Trophoblast cell (in vitro differentiated cells and primary cell): Measurements from ENCODE around the gene MRC2.

Experiments
- DNase-seq, 2 donors: peaks; one replicate each; pipeline ENCODE4 v3.0.0-alpha.2; 2016
- H2AFZ ChIP-seq: 2 replicates; pipeline ENCODE4 v1.6.1; 2013; ENCODE audit warnings: low read length, moderate library complexity, mild to moderate bottlenecking; ENCODE audit not compliant: insufficient read depth, poor library complexity
- H2AK5ac ChIP-seq: 2 replicates; pipeline ENCODE4 v1.6.1; 2013; ENCODE audit warnings: mild to moderate bottlenecking, low read length
- H2BK120ac ChIP-seq: 2 replicates; pipeline ENCODE4 v1.6.1; 2013; ENCODE audit warnings: low read length, mild to moderate bottlenecking, moderate library complexity; ENCODE audit not compliant: insufficient read depth, poor library complexity
- H2BK12ac ChIP-seq: 2 replicates; pipeline ENCODE4 v1.6.1; 2013; ENCODE audit warnings: mild to moderate bottlenecking, low read length, moderate library complexity
- H2BK5ac ChIP-seq: 2 replicates; pipeline ENCODE4 v1.6.1; 2013; ENCODE audit warnings: low read length, low read depth, moderate library complexity, mild to moderate bottlenecking; ENCODE audit not compliant: poor library complexity
- H3K14ac ChIP-seq: 2 replicates; pipeline ENCODE4 v1.6.1; 2013; ENCODE audit warnings: mild to moderate bottlenecking, low read length
- H3K18ac ChIP-seq: 2 replicates; pipeline ENCODE4 v1.6.1; 2013; ENCODE audit warnings: mild to moderate bottlenecking, low read length
- H3K23ac ChIP-seq: 2 replicates; pipeline ENCODE4 v1.6.1; 2013; ENCODE audit warnings: low read length
- H3K27ac ChIP-seq: 2 replicates; pipeline ENCODE4 v1.5.1; 2013; ENCODE audit warnings: low read depth, mild to moderate bottlenecking, inconsistent platforms, low read length, moderate library complexity
- H3K27me3 ChIP-seq: 2 replicates; pipeline ENCODE4 v1.6.1; 2013; ENCODE audit warnings: inconsistent platforms, mild to moderate bottlenecking, low read length, moderate library complexity; ENCODE audit not compliant: insufficient read depth
- H3K36me3 ChIP-seq, 2 experiments: 1 replicate in 1 of 2; 2 replicates in 1 of 2; pipeline ENCODE4 v1.6.1; 2013; ENCODE audit warnings: low read length in 2 of 2, mild to moderate bottlenecking in 2 of 2, moderate library complexity in 1 of 2; ENCODE audit not compliant: insufficient read depth in 2 of 2, control insufficient read depth in 1 of 2
- H3K4ac ChIP-seq: 2 replicates; pipeline ENCODE4 v1.6.1; 2013; ENCODE audit warnings: low read depth, mild to moderate bottlenecking, low read length, moderate library complexity
- H3K4me1 ChIP-seq, 2 experiments: 1 replicate in 1 of 2; 2 replicates in 1 of 2; pipeline ENCODE4 v1.6.1; 2013; ENCODE audit warnings: low read length in 2 of 2, mild to moderate bottlenecking in 2 of 2, moderate library complexity in 1 of 2; ENCODE audit not compliant: insufficient read depth in 2 of 2, control insufficient read depth in 1 of 2
- H3K4me2 ChIP-seq: 2 replicates; pipeline ENCODE4 v1.6.1; 2013; ENCODE audit warnings: inconsistent platforms, mild to moderate bottlenecking, low read length, moderate library complexity
- H3K4me3 ChIP-seq: 2 replicates; pipeline ENCODE4 v1.5.1; 2013; ENCODE audit warnings: mild to moderate bottlenecking, low read depth, low read length, inconsistent platforms
- H3K79me1 ChIP-seq: one replicate; pipeline ENCODE4 v1.6.1; 2013; ENCODE audit warnings: low read length
- H3K79me2 ChIP-seq: 2 replicates; pipeline ENCODE4 v1.6.1; 2013; ENCODE audit warnings: low read length, mild to moderate bottlenecking; ENCODE audit not compliant: control insufficient read depth, insufficient read depth, poor library complexity
- H3K9ac ChIP-seq: 2 replicates; pipeline ENCODE4 v1.6.1; 2013; ENCODE audit warnings: mild to moderate bottlenecking, low read length
- H3K9me3 ChIP-seq: 2 replicates; pipeline ENCODE4 v1.6.1; 2013; ENCODE audit warnings: low read depth, mild to moderate bottlenecking, control low read depth, inconsistent platforms, low read length; ENCODE audit not compliant: insufficient read depth
- H4K12ac ChIP-seq: 2 replicates; pipeline ENCODE4 v1.6.1; 2013; ENCODE audit warnings: low read depth, mild to moderate bottlenecking, low read length, moderate library complexity
- H4K8ac ChIP-seq: 2 replicates; pipeline ENCODE4 v1.6.1; 2013; ENCODE audit warnings: low read depth, mild to moderate bottlenecking, low read length, moderate library complexity
- H4K91ac ChIP-seq: one replicate; pipeline ENCODE4 v1.6.1; 2013; ENCODE audit warnings: low read depth, mild to moderate bottlenecking, low read length, moderate library complexity
- WGBS: extraction: QIAGEN DNeasy Blood & Tissue Kit; methylation state at CpG from one replicate; pipeline ENCODE4 v1.1.7; 2013; ENCODE audit warnings: missing lambda C conversion rate; ENCODE audit not compliant: insufficient read length, insufficient coverage; ENCODE audit errors: extremely low coverage; 5-methylcytosine and 5-hydroxymethylcytosine counted together

The MRC2 gene

GRCh38 chr17:62675260-62675659 lies 47.8 kb downstream of the MRC2 start:
- no peak overlapping the region for H3K4ac ChIP-seq

GRCh38 chr17:62675701-62676100 lies 48.2 kb downstream of the MRC2 start:
- Histone ChIP-seq H3K14ac (no peak overlapping the region), H3K4me3 (no peak overlapping the region), H2BK120ac (no peak overlapping the region), H3K79me1 (no peaks in the 10 kb centered on the region), H3K27me3 (no peaks in the 10 kb centered on the region), H3K36me3 (peaks cover 71 to 80% of the 10 kb centered on the region in 2 experiments), H3K23ac (no peak overlapping the region), H3K9ac (no peak overlapping the region), H4K12ac (no peak overlapping the region), H2AK5ac (no peak overlapping the region), H3K18ac (no peak overlapping the region), H3K27ac (no peak overlapping the region), H4K8ac (no peak overlapping the region), H4K91ac (no peak overlapping the region), H2BK5ac (no peak overlapping the region), H3K4me2 (no peak overlapping the region), H3K4ac (no peak overlapping the region), H2BK12ac (no peak overlapping the region), H3K79me2 (no peaks in the 10 kb centered on the region), H3K9me3 (peaks cover 5% of the 10 kb centered on the region), H3K4me1 (no peaks in the 10 kb centered on the region), H2AFZ (no peak overlapping the region)
- no peak for DNase-seq
- no CpG with 5 or more reads among the region's 4 CpGs for WGBS

More at GRCh38 chr17:62675260-62675659, 47.8 kb downstream of the MRC2 start:
- H3K79me2 ChIP-seq, result no peaks in the 10 kb centered on the region
- H3K4me1 ChIP-seq, result no peaks in the 10 kb centered on the region
- no peaks in the 10 kb centered on the region for H3K79me1 ChIP-seq
- no CpG with 5 or more reads among the region's 12 CpGs for WGBS
- no peak overlapping the region for H4K8ac ChIP-seq
- H2BK5ac ChIP-seq, result no peak overlapping the region
- no peak overlapping the region for H3K14ac ChIP-seq
- H3K27ac ChIP-seq, result no peak overlapping the region
- no peak overlapping the region for H2AK5ac ChIP-seq
- H2BK120ac ChIP-seq, result no peak overlapping the region
- no peak overlapping the region for H3K4me3 ChIP-seq
- peaks cover 5% of the 10 kb centered on the region for H3K9me3 ChIP-seq
- no peak overlapping the region for H4K91ac ChIP-seq
- H3K4me2 ChIP-seq, result no peak overlapping the region
- H3K9ac ChIP-seq, result no peak overlapping the region
- DNase-seq, result no peak
- no peak overlapping the region for H2AFZ ChIP-seq
- H3K36me3 ChIP-seq, result peaks cover 68 to 77% of the 10 kb centered on the region in 2 experiments
- H3K18ac ChIP-seq, result no peak overlapping the region
- no peaks in the 10 kb centered on the region for H3K27me3 ChIP-seq
- no peak overlapping the region for H2BK12ac ChIP-seq
- H3K23ac ChIP-seq, result no peak overlapping the region
- no peak overlapping the region for H4K12ac ChIP-seq

DNA sequence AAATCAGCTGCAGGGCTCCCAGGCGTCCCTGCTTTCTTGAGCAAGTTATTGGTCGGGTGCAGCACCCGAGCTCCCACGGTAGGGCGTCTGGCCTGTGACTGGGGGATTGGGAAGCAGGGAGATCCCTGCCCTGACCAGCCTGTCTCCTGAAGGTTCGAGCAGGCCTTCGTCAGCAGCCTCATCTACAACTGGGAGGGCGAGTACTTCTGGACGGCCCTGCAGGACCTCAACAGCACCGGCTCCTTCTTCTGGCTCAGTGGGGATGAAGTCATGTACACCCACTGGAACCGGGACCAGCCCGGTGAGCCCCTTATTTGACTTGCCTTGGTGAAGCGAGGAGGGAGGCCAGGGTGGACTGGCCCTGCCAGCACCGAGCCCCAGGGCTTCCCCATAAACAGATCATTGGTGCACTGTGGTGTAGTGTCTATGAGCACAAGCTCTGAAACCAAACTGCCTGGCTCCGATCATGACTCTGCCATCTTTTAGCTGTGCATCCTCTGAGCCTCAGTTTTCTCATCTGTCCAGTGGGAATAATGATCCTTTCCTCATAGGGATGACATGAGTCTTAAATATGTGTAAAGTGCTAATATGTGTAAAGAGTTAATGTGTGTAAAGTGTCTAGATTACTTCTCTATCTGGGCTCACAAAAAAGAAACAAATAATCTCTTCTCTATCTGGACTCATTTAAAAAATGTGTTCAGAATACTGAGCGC lies 48.9 kb downstream of the MRC2 start:
- no peak overlapping the region for H4K91ac ChIP-seq
- H3K23ac ChIP-seq, result no peak overlapping the region
- H3K4me1 ChIP-seq, result no peaks in the 10 kb centered on the region
- H3K18ac ChIP-seq, result no peak overlapping the region
- H2BK12ac ChIP-seq, result no peak overlapping the region
- H2AFZ ChIP-seq, result no peak overlapping the region
- H4K12ac ChIP-seq, result no peak overlapping the region
- no CpG with 5 or more reads among the region's 16 CpGs for WGBS
- no peak overlapping the region for H2BK5ac ChIP-seq
- no peak overlapping the region for H3K14ac ChIP-seq
- no peak overlapping the region for H2AK5ac ChIP-seq
- no peaks in the 10 kb centered on the region for H3K27me3 ChIP-seq
- no peak overlapping the region for H3K27ac ChIP-seq
- H2BK120ac ChIP-seq, result no peak overlapping the region
- H3K4me3 ChIP-seq, result no peak overlapping the region
- H3K4me2 ChIP-seq, result no peak overlapping the region
- H3K9me3 ChIP-seq, result peaks cover 5% of the 10 kb centered on the region
- no peaks in the 10 kb centered on the region for H3K79me2 ChIP-seq
- no peak overlapping the region for H3K9ac ChIP-seq
- H3K36me3 ChIP-seq, result peaks cover 76 to 82% of the 10 kb centered on the region in 2 experiments
- no peaks in the 10 kb centered on the region for H3K79me1 ChIP-seq
- H3K4ac ChIP-seq, result no peak overlapping the region
- DNase-seq, result no peak
- no peak overlapping the region for H4K8ac ChIP-seq

DNA sequence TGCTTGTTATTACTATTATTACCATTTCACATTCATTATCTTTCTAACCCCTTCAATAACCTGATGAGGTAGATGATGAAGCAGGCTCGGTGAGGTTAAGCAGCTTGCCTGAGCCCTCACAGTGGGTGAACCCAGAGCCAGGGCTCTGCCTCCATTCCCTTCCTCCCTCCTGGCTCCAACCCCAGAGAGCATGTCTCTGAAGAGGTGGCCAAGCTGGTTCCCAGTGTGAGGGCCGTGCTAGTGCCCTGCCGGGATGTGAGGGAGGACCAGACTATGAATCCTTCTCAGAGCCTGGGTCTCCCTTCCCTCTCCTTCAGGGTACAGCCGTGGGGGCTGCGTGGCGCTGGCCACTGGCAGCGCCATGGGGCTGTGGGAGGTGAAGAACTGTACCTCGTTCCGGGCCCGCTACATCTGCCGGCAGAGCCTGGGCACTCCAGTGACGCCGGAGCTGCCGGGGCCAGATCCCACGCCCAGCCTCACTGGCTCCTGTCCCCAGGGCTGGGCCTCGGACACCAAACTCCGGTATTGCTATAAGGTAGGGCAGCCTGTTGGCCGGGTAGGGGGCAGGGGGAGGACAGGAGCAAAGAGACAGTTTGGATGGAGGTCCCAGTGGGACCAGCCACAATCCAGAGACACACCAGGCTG lies 49.6 kb downstream of the MRC2 start:
- H3K18ac ChIP-seq, result no peak overlapping the region
- H2AFZ ChIP-seq, result no peak overlapping the region
- no peak overlapping the region for H4K91ac ChIP-seq
- no peak overlapping the region for H2BK12ac ChIP-seq
- no peak overlapping the region for H3K27ac ChIP-seq
- no peaks in the 10 kb centered on the region for H3K79me1 ChIP-seq
- peaks cover 5% of the 10 kb centered on the region for H3K9me3 ChIP-seq
- H4K12ac ChIP-seq, result no peak overlapping the region
- H3K4me2 ChIP-seq, result no peak overlapping the region
- DNase-seq, result no peak
- no peaks in the 10 kb centered on the region for H3K27me3 ChIP-seq
- H3K36me3 ChIP-seq, result peaks cover 76 to 82% of the 10 kb centered on the region in 2 experiments
- H3K9ac ChIP-seq, result no peak overlapping the region
- H2BK120ac ChIP-seq, result no peak overlapping the region
- H3K4me1 ChIP-seq, result no peaks in the 10 kb centered on the region
- H3K79me2 ChIP-seq, result no peaks in the 10 kb centered on the region
- H4K8ac ChIP-seq, result no peak overlapping the region
- no CpG with 5 or more reads among the region's 18 CpGs for WGBS
- H2AK5ac ChIP-seq, result no peak overlapping the region
- H2BK5ac ChIP-seq, result no peak overlapping the region
- H3K23ac ChIP-seq, result no peak overlapping the region
- no peak overlapping the region for H3K4me3 ChIP-seq
- no peak overlapping the region for H3K4ac ChIP-seq
- H3K14ac ChIP-seq, result no peak overlapping the region
